Esophagus muscularis mucosa (tissue), 4 donors: Measurements from ENCODE around the gene PDE6H.

Experiments
- CTCF ChIP-seq, 3 experiments: fragments of 200-600 bp in 2 of 3; fragments of 450-650 bp in 1 of 3; sonication (generic) in 2 of 3; IDR thresholded peaks; one replicate each; pipeline ENCODE4 v1.5.1; 2017 to 2019; ENCODE audit warnings: antibody characterized with exemption in 3 of 3, mild to moderate bottlenecking in 2 of 3, moderate library complexity in 1 of 3
- EP300 ChIP-seq: sonication (generic); formaldehyde crosslinking; IDR thresholded peaks from one replicate; pipeline ENCODE4 v1.6.1; 2017; ENCODE audit warnings: antibody characterized with exemption
- POLR2A ChIP-seq: fragments of 450-650 bp; IDR thresholded peaks from one replicate; pipeline ENCODE4 v1.6.1; 2017; ENCODE audit warnings: antibody characterized with exemption, moderate library complexity, mild to moderate bottlenecking, low read depth

- TF ChIP-seq CTCF (IDR thresholded peaks at IDR 0.05) (no peak), EP300 (no peak), POLR2A (no peak)
Measured at GRCh38 chr12:14970473-14970872, 2.4 kb upstream of the PDE6H start.
